Glomerular visceral epithelial cell (primary cell): ENCODE data around the gene SLC35C1.

Source experiments
- DNase-seq: peaks from one replicate; pipeline ENCODE4 v3.0.0-alpha.2; 2016; ENCODE audit errors: extremely low spot score

Gene SLC35C1

GRCh38 chr11:45804761-45805304 is at the start of gene SLC35C1:
TSS of gene SLC35C1 (plus strand) at chr11:45805149. CDS start at chr11:45805802, 653 bp downstream.
- peak; percentile 92 for DNase-seq

GRCh38 chr11:45755281-45755859 is 49.6 kb upstream of the SLC35C1 start:
- DNase-seq: no peak

GRCh38 chr11:45756384-45757010 is 48.5 kb upstream of the SLC35C1 start:
- DNase-seq: no peak

- DNase-seq: no peak
Measured at GRCh38 chr11:45757672-45758071, 47.3 kb upstream of the SLC35C1 start.

GRCh38 chr11:45761659-45762058 is 43.3 kb upstream of the SLC35C1 start:
- no peak for DNase-seq

- no peak for DNase-seq
Measured at GRCh38 chr11:45765107-45765668, 39.8 kb upstream of the SLC35C1 start.

GRCh38 chr11:45765836-45766235 is 39.1 kb upstream of the SLC35C1 start:
- no peak for DNase-seq

- DNase-seq: no peak
Measured at GRCh38 chr11:45766469-45766868, 38.5 kb upstream of the SLC35C1 start.

- no peak for DNase-seq
Measured at GRCh38 chr11:45768486-45768885, 36.5 kb upstream of the SLC35C1 start.

- DNase-seq: no peak
Measured at GRCh38 chr11:45769960-45770359, 35.0 kb upstream of the SLC35C1 start.

GRCh38 chr11:45771193-45771565 is 33.8 kb upstream of the SLC35C1 start:
- DNase-seq: peak; percentile 37

GRCh38 chr11:45771566-45772448 is 33.1 kb upstream of the SLC35C1 start:
- peak; percentile 74 for DNase-seq

- DNase-seq: no peak
Measured at GRCh38 chr11:45772449-45772774, 32.5 kb upstream of the SLC35C1 start.

GRCh38 chr11:45772986-45773785 is 31.8 kb upstream of the SLC35C1 start:
- DNase-seq: no peak

- no peak for DNase-seq
Measured at GRCh38 chr11:45773786-45774655, 30.9 kb upstream of the SLC35C1 start.

GRCh38 chr11:45774786-45775185 is 30.2 kb upstream of the SLC35C1 start:
- no peak for DNase-seq

GRCh38 chr11:45777127-45777969 is 27.6 kb upstream of the SLC35C1 start:
- DNase-seq: no peak

GRCh38 chr11:45778341-45778740 is 26.6 kb upstream of the SLC35C1 start:
- no peak for DNase-seq

GRCh38 chr11:45779602-45780001 is 25.3 kb upstream of the SLC35C1 start:
- DNase-seq: no peak

- DNase-seq: no peak
Measured at GRCh38 chr11:45786272-45786671, 18.7 kb upstream of the SLC35C1 start.
